Osteocyte (in vitro differentiated cells): Measurements from ENCODE around the gene AMZ1. TPM values are rescaled to one million over a fixed set of nuclear protein-coding genes. Genes with fewer than 3 reads are reported as not detected.
"Not testable (repeated sequence)": the region's sequence is repeated elsewhere in the genome, so short reads cannot be mapped to it uniquely, and the experiment has no call there.

Experiments used
- DNase-seq: peaks from one replicate; pipeline ENCODE4 v3.0.0; 2021; ENCODE audit warnings: mixed read lengths; ENCODE audit not compliant: unreplicated experiment; ENCODE audit errors: extremely low spot score
- H3K27ac Mint-ChIP-seq: one replicate; pipeline ENCODE4 v1.8.0; 2021; ENCODE audit warnings: mild to moderate bottlenecking, mixed read lengths; ENCODE audit not compliant: unreplicated experiment
- H3K27me3 Mint-ChIP-seq: one replicate; pipeline ENCODE4 v1.8.0; 2021; ENCODE audit warnings: mixed read lengths; ENCODE audit not compliant: unreplicated experiment
- H3K36me3 Mint-ChIP-seq: one replicate; pipeline ENCODE4 v1.8.0; 2021; ENCODE audit warnings: mixed read lengths; ENCODE audit not compliant: unreplicated experiment
- H3K4me1 Mint-ChIP-seq: one replicate; pipeline ENCODE4 v1.8.0; 2021; ENCODE audit warnings: mixed read lengths; ENCODE audit not compliant: unreplicated experiment
- H3K4me3 Mint-ChIP-seq: one replicate; pipeline ENCODE4 v1.8.0; 2021; ENCODE audit warnings: mild to moderate bottlenecking, moderate library complexity, mixed read lengths; ENCODE audit not compliant: unreplicated experiment
- H3K9me3 Mint-ChIP-seq: one replicate; pipeline ENCODE4 v1.8.0; 2021; ENCODE audit warnings: mixed read lengths; ENCODE audit not compliant: unreplicated experiment
- total RNA-seq: library from RNA; stranded (reverse); gene quantifications from 2 replicates; pipeline ENCODE4 v1.2.1, GENCODE V29; 2021
- TF ChIP-seq, protein P1 (sequence below): fragments of 200-600 bp; sonication (generic); IDR thresholded peaks from 2 replicates; pipeline ENCODE4 v1.5.0; 2021; ENCODE audit warnings: antibody characterized with exemption, mild to moderate bottlenecking, moderate library complexity

The AMZ1 gene
- total RNA-seq, 1 donor from 2014 or later = 5.8 TPM

DNA sequence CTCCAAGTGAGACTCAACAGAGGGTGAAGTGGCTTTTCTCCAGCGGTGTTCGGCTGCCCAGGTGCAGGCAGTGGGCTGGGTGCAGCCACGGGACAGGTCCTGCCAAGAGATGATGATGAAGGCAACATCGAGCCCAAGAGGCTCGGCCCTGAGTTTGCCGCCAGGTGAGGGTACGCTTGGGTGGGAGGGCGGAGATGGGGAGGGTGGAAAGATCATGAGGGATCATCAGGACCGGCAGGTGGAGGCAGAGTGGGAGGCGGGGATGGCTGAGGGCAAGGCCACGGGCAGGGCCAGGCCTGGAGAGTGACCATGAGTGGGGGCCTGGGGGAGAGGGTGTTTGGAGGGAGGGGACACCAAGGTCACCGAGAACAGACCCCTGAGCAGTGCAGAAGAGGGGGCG is 17.8 kb upstream of the AMZ1 start:
- no peak overlapping the region for H3K4me3 Mint-ChIP-seq
- DNase-seq = no peak
- H3K9me3 Mint-ChIP-seq = no peaks in the 10 kb centered on the region
- H3K27ac Mint-ChIP-seq = no peak overlapping the region
- H3K27me3 Mint-ChIP-seq = no peaks in the 10 kb centered on the region
- H3K4me1 Mint-ChIP-seq = peaks cover 14% of the 10 kb centered on the region
- H3K36me3 Mint-ChIP-seq = peaks cover 2% of the 10 kb centered on the region
- TF ChIP-seq, protein P1, sequence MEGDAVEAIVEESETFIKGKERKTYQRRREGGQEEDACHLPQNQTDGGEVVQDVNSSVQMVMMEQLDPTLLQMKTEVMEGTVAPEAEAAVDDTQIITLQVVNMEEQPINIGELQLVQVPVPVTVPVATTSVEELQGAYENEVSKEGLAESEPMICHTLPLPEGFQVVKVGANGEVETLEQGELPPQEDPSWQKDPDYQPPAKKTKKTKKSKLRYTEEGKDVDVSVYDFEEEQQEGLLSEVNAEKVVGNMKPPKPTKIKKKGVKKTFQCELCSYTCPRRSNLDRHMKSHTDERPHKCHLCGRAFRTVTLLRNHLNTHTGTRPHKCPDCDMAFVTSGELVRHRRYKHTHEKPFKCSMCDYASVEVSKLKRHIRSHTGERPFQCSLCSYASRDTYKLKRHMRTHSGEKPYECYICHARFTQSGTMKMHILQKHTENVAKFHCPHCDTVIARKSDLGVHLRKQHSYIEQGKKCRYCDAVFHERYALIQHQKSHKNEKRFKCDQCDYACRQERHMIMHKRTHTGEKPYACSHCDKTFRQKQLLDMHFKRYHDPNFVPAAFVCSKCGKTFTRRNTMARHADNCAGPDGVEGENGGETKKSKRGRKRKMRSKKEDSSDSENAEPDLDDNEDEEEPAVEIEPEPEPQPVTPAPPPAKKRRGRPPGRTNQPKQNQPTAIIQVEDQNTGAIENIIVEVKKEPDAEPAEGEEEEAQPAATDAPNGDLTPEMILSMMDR = no peak

DNA sequence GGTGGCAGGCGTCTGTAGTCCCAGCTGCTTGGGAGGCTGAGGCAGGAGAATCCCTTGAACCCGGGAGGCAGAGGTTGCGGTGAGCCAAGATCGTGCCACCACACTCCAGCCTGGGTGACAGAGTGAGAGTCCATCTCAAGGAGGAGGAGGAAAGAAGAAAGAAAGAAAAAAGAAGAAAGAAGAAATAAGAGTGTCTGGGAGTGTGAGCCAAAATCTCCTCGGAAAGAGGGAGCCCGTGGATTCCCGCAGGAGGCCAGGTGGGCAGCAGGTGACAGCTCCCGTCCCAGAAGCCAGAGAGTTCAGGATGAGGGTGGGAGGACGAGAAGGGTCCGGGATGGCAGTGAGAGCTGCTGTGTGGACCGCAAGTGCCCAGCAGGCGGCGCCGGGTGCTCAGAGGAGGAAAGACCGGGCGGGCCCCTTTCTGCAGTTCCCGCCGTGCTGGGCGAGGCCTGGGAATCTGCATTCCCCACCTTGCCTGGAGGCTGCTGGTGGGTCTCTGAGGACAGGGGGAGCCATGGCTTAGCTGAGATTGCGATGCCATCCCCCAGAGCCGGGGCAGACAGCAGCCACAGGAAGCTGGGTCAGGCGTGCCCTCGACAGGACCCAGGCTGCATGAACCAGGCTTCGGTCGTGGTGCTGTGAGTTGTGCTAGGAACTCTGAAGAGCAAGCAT is 17.1 kb upstream of the AMZ1 start:
- Mint-ChIP-seq H3K9me3 (no peaks in the 10 kb centered on the region), H3K36me3 (peaks cover 2% of the 10 kb centered on the region), H3K4me3 (no peak overlapping the region), H3K4me1 (peaks cover 14% of the 10 kb centered on the region), H3K27me3 (no peaks in the 10 kb centered on the region), H3K27ac (no peak overlapping the region)
- DNase-seq = no peak
- TF ChIP-seq, protein P1 = peak; percentile 93

GRCh38 chr7:2673214-2673613 is 14.8 kb upstream of the AMZ1 start:
- not testable (repeated sequence) for H3K36me3 Mint-ChIP-seq, DNase-seq, H3K9me3 Mint-ChIP-seq, H3K4me3 Mint-ChIP-seq, H3K27ac Mint-ChIP-seq, H3K27me3 Mint-ChIP-seq
- H3K4me1 Mint-ChIP-seq = peaks cover 11% of the 10 kb centered on the region

- H3K36me3 Mint-ChIP-seq = peaks cover 2% of the 10 kb centered on the region
- DNase-seq = no peak
- H3K9me3 Mint-ChIP-seq = no peaks in the 10 kb centered on the region
- H3K4me1 Mint-ChIP-seq = peaks cover 11% of the 10 kb centered on the region
- no peak overlapping the region for H3K27ac Mint-ChIP-seq
- H3K4me3 Mint-ChIP-seq = no peak overlapping the region
- TF ChIP-seq, protein P1 = no peak
- no peaks in the 10 kb centered on the region for H3K27me3 Mint-ChIP-seq
Measured at GRCh38 chr7:2673934-2674333, 14.1 kb upstream of the AMZ1 start.

- Mint-ChIP-seq H3K9me3 (no peaks in the 10 kb centered on the region), H3K27me3 (no peaks in the 10 kb centered on the region), H3K4me1 (peaks cover 7% of the 10 kb centered on the region), H3K4me3 (no peak overlapping the region), H3K27ac (no peak overlapping the region), H3K36me3 (peaks cover 2% of the 10 kb centered on the region)
- no peak for DNase-seq
- TF ChIP-seq, protein P1 = no peak
Measured at GRCh38 chr7:2675256-2675764, 12.7 kb upstream of the AMZ1 start.

GRCh38 chr7:2676576-2676975 is 11.4 kb upstream of the AMZ1 start:
- H3K27ac Mint-ChIP-seq, H3K4me3 Mint-ChIP-seq, H3K9me3 Mint-ChIP-seq, H3K4me1 Mint-ChIP-seq, DNase-seq, H3K36me3 Mint-ChIP-seq, H3K27me3 Mint-ChIP-seq: not testable (repeated sequence)

DNA sequence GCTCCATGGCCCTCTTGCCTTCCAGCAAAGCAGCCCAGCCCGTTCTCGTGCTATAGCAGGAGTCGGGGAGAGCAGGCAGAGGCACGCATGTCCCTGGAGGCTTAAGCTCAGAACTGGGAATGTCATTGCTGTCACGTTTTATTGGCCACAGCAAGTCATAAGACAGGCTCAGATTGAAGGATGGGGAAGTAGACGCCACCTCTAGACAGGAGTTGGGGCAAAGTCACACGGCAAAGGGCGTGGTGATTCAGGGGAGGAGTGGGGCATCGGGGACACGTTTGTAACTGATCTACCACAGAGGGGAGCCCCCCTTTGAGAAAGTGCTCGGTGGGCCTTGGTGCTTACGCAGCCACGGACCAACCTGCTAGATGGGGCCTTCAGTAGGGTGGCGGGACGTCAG is 9.5 kb upstream of the AMZ1 start:
- H3K27me3 Mint-ChIP-seq = not testable (repeated sequence)

DNA sequence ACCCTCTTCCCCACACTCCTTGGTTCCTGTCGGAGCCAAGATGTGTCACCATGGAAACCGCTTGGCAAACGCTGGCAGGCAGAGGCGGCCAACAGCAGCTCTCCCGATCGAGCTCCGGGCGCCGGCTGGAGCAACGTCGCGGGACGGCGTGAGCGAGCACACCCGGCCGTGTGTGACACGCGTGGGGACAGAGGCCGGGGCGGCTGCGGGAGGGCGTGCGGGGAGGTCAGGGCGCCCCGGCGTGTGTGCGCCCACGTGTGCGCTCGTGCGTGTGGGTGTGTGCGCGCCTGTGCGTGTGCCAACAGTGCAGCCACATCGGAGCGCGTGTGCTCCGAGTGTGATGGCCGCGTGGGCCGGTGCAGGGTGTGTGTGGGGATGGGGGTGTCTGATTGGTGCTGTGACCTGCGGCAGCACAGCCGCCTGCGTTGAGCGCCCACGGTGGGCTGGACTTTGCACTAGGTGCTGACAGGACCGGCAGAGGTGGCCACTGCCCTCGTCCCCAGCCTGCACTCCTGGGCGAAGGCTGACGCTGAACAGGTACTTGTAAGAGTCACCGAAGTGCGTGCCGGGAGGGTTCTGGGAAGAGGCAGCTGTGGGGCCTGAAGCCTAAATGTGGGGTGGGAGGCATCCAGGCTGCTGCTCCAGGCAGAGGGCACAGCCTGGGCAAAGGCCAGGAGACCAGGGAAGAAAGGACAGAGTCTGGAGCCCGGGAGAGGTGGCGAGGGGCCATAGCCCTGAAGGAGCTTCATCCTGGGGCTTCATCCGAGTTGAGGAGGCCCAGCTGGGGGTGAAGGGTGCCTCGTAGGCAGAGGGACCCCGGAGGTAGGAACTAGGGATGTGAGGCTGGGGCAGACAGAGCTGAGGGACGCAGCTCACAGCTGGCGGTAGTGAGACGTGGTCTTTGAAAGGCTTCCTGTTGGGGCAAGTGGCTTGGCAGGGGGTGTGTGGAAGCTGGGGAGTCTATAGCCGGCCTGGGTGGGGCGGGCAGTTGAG is 8.6 kb upstream of the AMZ1 start:
- not testable (repeated sequence) for H3K4me1 Mint-ChIP-seq, H3K27ac Mint-ChIP-seq, H3K4me3 Mint-ChIP-seq, H3K27me3 Mint-ChIP-seq, H3K9me3 Mint-ChIP-seq, H3K36me3 Mint-ChIP-seq, DNase-seq

More for the DNA sequence above, 9.5 kb upstream of the AMZ1 start:
- H3K27ac Mint-ChIP-seq, H3K36me3 Mint-ChIP-seq, H3K4me1 Mint-ChIP-seq, DNase-seq, H3K4me3 Mint-ChIP-seq, H3K9me3 Mint-ChIP-seq: not testable (repeated sequence)
